H4 (cell line): Measurements from ENCODE around the gene WAPL. TPM values are rescaled to one million over a fixed set of nuclear protein-coding genes. Genes with fewer than 3 reads are reported as not detected.
"Not testable (repeated sequence)": the region's sequence is repeated elsewhere in the genome, so short reads cannot be mapped to it uniquely, and the experiment has no call there.

Experiments
- DNase-seq: peaks from one replicate; pipeline ENCODE4 v3.0.0-alpha.2; 2015; ENCODE audit warnings: low spot score
- total RNA-seq: library from RNA; depleted of rRNA; stranded (reverse); fragments of >200 nt; shearing (Covaris generic); gene quantifications from 2 replicates; pipeline ENCODE4 v1.2.3, GENCODE V29; 2014; rRNA removed

Gene WAPL
- total RNA-seq, 1 experiment from 2014 or later: 23.8 TPM

GRCh38 chr10:86389441-86390193 is 132.0 kb downstream of the WAPL start:
- no peak for DNase-seq

GRCh38 chr10:86389109-86389440 is 132.5 kb downstream of the WAPL start:
- DNase-seq: not testable (repeated sequence)

GRCh38 chr10:86388119-86388704 is 133.4 kb downstream of the WAPL start:
- no peak for DNase-seq

- DNase-seq: no peak
Measured at GRCh38 chr10:86387178-86387794, 134.3 kb downstream of the WAPL start.

GRCh38 chr10:86385806-86386205 is 135.8 kb downstream of the WAPL start:
- no peak for DNase-seq

Other genes starting within 250 kb of the WAPL start
- gene GRID1, start 155.0 kb downstream of the WAPL start, total RNA-seq: 1.7 and 2.4 TPM in 2 replicates
- gene OPN4, start 132.8 kb upstream of the WAPL start, total RNA-seq: 0.02 and 0.35 TPM in 2 replicates
- gene LDB3, start 146.7 kb upstream of the WAPL start, total RNA-seq: 0.08 and 0.16 TPM in 2 replicates
- 29.3 and 32.2 TPM in 2 replicates for gene BMPR1A, start 234.8 kb upstream of the WAPL start, total RNA-seq